Activated T-cell treated with anti-CD3 and anti-CD28 coated beads, Interleukin-2, amount 50 U/mL, for 1 hour (primary cell): Measurements from ENCODE around the gene PLXNA2.

Experiments used
- DNase-seq: peaks from one replicate; pipeline ENCODE4 v3.0.0-alpha.2; 2020

Gene PLXNA2

GRCh38 chr1:208108213-208108608 is 136.0 kb downstream of the PLXNA2 start:
- DNase-seq, result no peak

GRCh38 chr1:208107425-208108212 is 136.6 kb downstream of the PLXNA2 start:
- DNase-seq, result no peak

GRCh38 chr1:208106218-208106617 is 138.0 kb downstream of the PLXNA2 start:
- no peak for DNase-seq

- DNase-seq, result no peak
These were observed 138.4 kb downstream of the PLXNA2 start for GRCh38 chr1:208105756-208106155.

- no peak for DNase-seq
These were observed 140.3 kb downstream of the PLXNA2 start for GRCh38 chr1:208103597-208104513.

GRCh38 chr1:208101661-208102431 is 142.3 kb downstream of the PLXNA2 start:
- no peak for DNase-seq

- no peak for DNase-seq
These were observed 143.3 kb downstream of the PLXNA2 start for GRCh38 chr1:208100906-208101305.

- DNase-seq, result no peak
These were observed 144.1 kb downstream of the PLXNA2 start for GRCh38 chr1:208100106-208100505.

- DNase-seq, result no peak
These were observed 145.4 kb downstream of the PLXNA2 start for GRCh38 chr1:208098773-208099172.

- DNase-seq, result peak; percentile 56
These were observed 150.1 kb downstream of the PLXNA2 start for GRCh38 chr1:208093754-208094719.

- DNase-seq, result no peak
These were observed 151.1 kb downstream of the PLXNA2 start for GRCh38 chr1:208093046-208093445.

- no peak for DNase-seq
These were observed 153.5 kb downstream of the PLXNA2 start for GRCh38 chr1:208090388-208091301.

- DNase-seq, result no peak
These were observed 154.3 kb downstream of the PLXNA2 start for GRCh38 chr1:208089761-208090370.

GRCh38 chr1:208089149-208089548 is 155.0 kb downstream of the PLXNA2 start:
- DNase-seq, result no peak

GRCh38 chr1:208088319-208088718 is 155.9 kb downstream of the PLXNA2 start:
- no peak for DNase-seq

GRCh38 chr1:208085655-208086515 is 158.3 kb downstream of the PLXNA2 start:
- no peak for DNase-seq

GRCh38 chr1:208084764-208085163 is 159.4 kb downstream of the PLXNA2 start:
- DNase-seq, result no peak

GRCh38 chr1:208084220-208084619 is 160.0 kb downstream of the PLXNA2 start:
- DNase-seq, result no peak

- no peak for DNase-seq
These were observed 160.5 kb downstream of the PLXNA2 start for GRCh38 chr1:208083715-208084085.
